GM19328 (cell line): ENCODE data around the gene EIF2B4.

Source experiments
- ATAC-seq: cut with Tn5 transposase; IDR thresholded peaks from one replicate; pipeline ENCODE4 v1.9.1; 2021; ENCODE audit warnings: mild to moderate bottlenecking, moderate library complexity; ENCODE audit not compliant: unreplicated experiment

The EIF2B4 gene

GRCh38 chr2:27370026-27370815 lies at the start of gene EIF2B4, which contains the start of gene SNX17:
EIF2B4 (minus strand) TSS chr2:27370338; CDS start chr2:27370314, 24 bp downstream.
SNX17 (plus strand) TSS chr2:27370616; CDS start chr2:27370744, 128 bp downstream.
- ATAC-seq, result peak; percentile 84

- ATAC-seq, result no peak
These were observed 46.0 kb upstream of the EIF2B4 start for GRCh38 chr2:27416151-27416550.

- no peak for ATAC-seq
These were observed 42.4 kb upstream of the EIF2B4 start for GRCh38 chr2:27412419-27413152.

GRCh38 chr2:27409321-27410073 lies 39.4 kb upstream of the EIF2B4 start, which contains the start of gene PPM1G:
PPM1G (minus strand) TSS chr2:27409591; CDS start chr2:27409422, 169 bp downstream.
- peak; percentile 95 for ATAC-seq

GRCh38 chr2:27408601-27409320 lies 38.6 kb upstream of the EIF2B4 start:
- peak; percentile 33 for ATAC-seq

- no peak for ATAC-seq
These were observed 37.8 kb upstream of the EIF2B4 start for GRCh38 chr2:27407798-27408491.

GRCh38 chr2:27400348-27401135 lies 30.4 kb upstream of the EIF2B4 start:
- ATAC-seq, result no peak

- ATAC-seq, result no peak
These were observed 28.8 kb upstream of the EIF2B4 start for GRCh38 chr2:27398962-27399361.

- ATAC-seq, result no peak
These were observed 23.1 kb upstream of the EIF2B4 start for GRCh38 chr2:27393225-27393624.

- no peak for ATAC-seq
These were observed 20.9 kb upstream of the EIF2B4 start for GRCh38 chr2:27390822-27391679.

GRCh38 chr2:27381577-27382181 lies 11.5 kb upstream of the EIF2B4 start:
- no peak for ATAC-seq

GRCh38 chr2:27380626-27381545 lies 10.7 kb upstream of the EIF2B4 start, which contains the start of gene ZNF513:
ZNF513 (minus strand) TSS chr2:27380734; CDS start chr2:27380526, 208 bp downstream.
- peak; percentile 92 for ATAC-seq

GRCh38 chr2:27379836-27380625 lies 9.9 kb upstream of the EIF2B4 start:
- peak; percentile 41 for ATAC-seq

- ATAC-seq, result no peak
These were observed 9.3 kb upstream of the EIF2B4 start for GRCh38 chr2:27379383-27379835.

- ATAC-seq, result no peak
These were observed 8.7 kb upstream of the EIF2B4 start for GRCh38 chr2:27378809-27379290.
